Esophagus squamous epithelium (tissue), 5 donors: ENCODE results near the gene SF3B5. TPM values are rescaled to one million over a fixed set of nuclear protein-coding genes. Genes with fewer than 3 reads are reported as not detected.
A peak's percentile ranks its signal among the peaks of the same experiment; 100 is the strongest.

ENCODE experiments used
- DNase-seq: peaks from one replicate; lab custom pipeline; 2025; lab: John Stamatoyannopoulos, UW
- H3K27ac ChIP-seq, 4 donors: fragments of 200-600 bp; sonication (generic); one replicate each; pipeline ENCODE4 v1.5.1; 2016 to 2019; ENCODE audit warnings: mild to moderate bottlenecking in 1 of 4
- H3K27me3 ChIP-seq, 4 donors: fragments of 200-600 bp; sonication (generic); 1 replicate in 3 of 4; 2 replicates in 1 of 4; pipeline versions ENCODE4 v1.5.1 to v1.6.0; 2017 to 2021; ENCODE audit warnings: antibody characterized with exemption in 1 of 4
- H3K36me3 ChIP-seq, 3 donors: fragments of 200-600 bp; sonication (generic); one replicate each; pipeline ENCODE4 v1.5.1; 2016 to 2019
- H3K4me1 ChIP-seq, 3 donors: fragments of 200-600 bp; sonication (generic); one replicate each; pipeline ENCODE4 v1.5.1; 2017 to 2019
- H3K4me3 ChIP-seq, 4 donors: fragments of 200-600 bp; sonication (generic); 1 replicate in 3 of 4; 2 replicates in 1 of 4; pipeline ENCODE4 v1.5.1; 2016 to 2019; ENCODE audit warnings: mild to moderate bottlenecking in 2 of 4, moderate library complexity in 1 of 4
- H3K9me3 ChIP-seq, 3 donors: fragments of 200-600 bp; sonication (generic); one replicate each; pipeline ENCODE4 v1.5.1; 2016 to 2019
- POLR2A ChIP-seq, 4 donors: fragments of 450-650 bp; IDR thresholded peaks; one replicate each; pipeline ENCODE4 v1.6.1; 2017; ENCODE audit warnings: antibody characterized with exemption in 4 of 4, mild to moderate bottlenecking in 4 of 4, moderate library complexity in 3 of 4
- WGBS, 2 donors: methylation state at CpG; one replicate each; pipeline ENCODE4 v1.1.5; 2018; 5-methylcytosine and 5-hydroxymethylcytosine counted together
- intact Hi-C: fragments of 100-400 bp; cut with DNase I; formaldehyde crosslinking; loops from one replicate; pipeline ENCODE4 v1.15.0; 2022
- total RNA-seq, 4 donors: library from RNA; depleted of rRNA; stranded (reverse); fragments of >200 nt; gene quantifications; one replicate each; pipeline ENCODE4 v1.1.0, GENCODE V29; 2016
- TF ChIP-seq, protein P1 (sequence below), 6 experiments: fragments of 450-650 bp in 4 of 6; fragments of 200-600 bp in 2 of 6; sonication (generic) in 2 of 6; IDR thresholded peaks; one replicate each; pipeline ENCODE4 v1.5.1; 2016 to 2019; ENCODE audit warnings: antibody characterized with exemption in 6 of 6, mild to moderate bottlenecking in 4 of 6, moderate library complexity in 4 of 6
- donor health status: DM: yes; HTN: yes; CAD: no.

Gene SF3B5
- total RNA-seq, 4 donors from 2014 or later = 135 to 201 (median 169) TPM

- Histone ChIP-seq H3K9me3 (no peaks in the 10 kb centered on the region), H3K36me3 (no peaks in the 10 kb centered on the region), H3K27ac (no peak overlapping the region), H3K4me1 (peaks cover 10 to 17% (median 12%) of the 10 kb centered on the region in 3 donors), H3K27me3 (no peaks in the 10 kb centered on the region), H3K4me3 (no peak overlapping the region)
- intact Hi-C loops = no loop called here
- 60 to 93% methylated on average over 3 of the region's 3 CpGs for WGBS, 2 donors
- no peak for TF ChIP-seq POLR2A (IDR thresholded peaks at IDR 0.05)
- TF ChIP-seq, protein P1, sequence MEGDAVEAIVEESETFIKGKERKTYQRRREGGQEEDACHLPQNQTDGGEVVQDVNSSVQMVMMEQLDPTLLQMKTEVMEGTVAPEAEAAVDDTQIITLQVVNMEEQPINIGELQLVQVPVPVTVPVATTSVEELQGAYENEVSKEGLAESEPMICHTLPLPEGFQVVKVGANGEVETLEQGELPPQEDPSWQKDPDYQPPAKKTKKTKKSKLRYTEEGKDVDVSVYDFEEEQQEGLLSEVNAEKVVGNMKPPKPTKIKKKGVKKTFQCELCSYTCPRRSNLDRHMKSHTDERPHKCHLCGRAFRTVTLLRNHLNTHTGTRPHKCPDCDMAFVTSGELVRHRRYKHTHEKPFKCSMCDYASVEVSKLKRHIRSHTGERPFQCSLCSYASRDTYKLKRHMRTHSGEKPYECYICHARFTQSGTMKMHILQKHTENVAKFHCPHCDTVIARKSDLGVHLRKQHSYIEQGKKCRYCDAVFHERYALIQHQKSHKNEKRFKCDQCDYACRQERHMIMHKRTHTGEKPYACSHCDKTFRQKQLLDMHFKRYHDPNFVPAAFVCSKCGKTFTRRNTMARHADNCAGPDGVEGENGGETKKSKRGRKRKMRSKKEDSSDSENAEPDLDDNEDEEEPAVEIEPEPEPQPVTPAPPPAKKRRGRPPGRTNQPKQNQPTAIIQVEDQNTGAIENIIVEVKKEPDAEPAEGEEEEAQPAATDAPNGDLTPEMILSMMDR (IDR thresholded peaks at IDR 0.05) = no peak
- no peak for DNase-seq
Observed at GRCh38 chr6:144098993-144099392, 3.6 kb upstream of the SF3B5 start.

- TF ChIP-seq POLR2A (IDR thresholded peaks at IDR 0.05) = no peak
- TF ChIP-seq, protein P1 (IDR thresholded peaks at IDR 0.05) = no peak
- Histone ChIP-seq H3K4me1 (peaks cover 10 to 33% (median 19%) of the 10 kb centered on the region in 3 donors), H3K9me3 (no peaks in the 10 kb centered on the region), H3K4me3 (peak overlapping the region; percentile 69 to 91 (median 84)), H3K27ac (peak overlapping the region; percentile 90 to 93 (median 92)), H3K27me3 (no peaks in the 10 kb centered on the region), H3K36me3 (no peaks in the 10 kb centered on the region)
- 2 to 3% methylated on average over 11 to 13 of the region's 19 CpGs for WGBS, 2 donors
- intact Hi-C loops = no loop called here
- peak; percentile 13 for DNase-seq
Observed at GRCh38 chr6:144094731-144095133, 641 bp downstream of the SF3B5 start.

DNA sequence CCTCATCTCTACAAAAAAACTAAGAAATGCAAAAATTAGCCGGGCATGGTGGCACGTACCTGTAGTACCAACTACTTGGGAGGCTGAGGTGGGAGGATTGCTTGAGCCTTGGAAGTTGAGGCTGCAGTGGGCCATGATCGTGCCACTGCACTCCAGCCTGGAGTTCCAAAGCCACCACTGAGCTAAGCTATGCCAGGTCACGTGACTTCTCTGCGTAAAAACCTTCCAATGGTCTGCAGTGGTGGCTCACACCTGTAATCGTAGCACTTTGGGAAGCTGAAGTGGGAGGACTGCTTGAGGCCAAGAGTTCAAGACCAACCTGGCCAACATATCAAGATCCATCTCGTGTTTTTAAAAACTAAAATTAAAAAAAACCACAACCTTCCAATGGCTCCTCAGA, 1.7 kb downstream of the SF3B5 start:
- Histone ChIP-seq H3K27me3 (no peaks in the 10 kb centered on the region), H3K4me3 (peak overlapping the region in 1 of 4 donors; percentile 89), H3K36me3 (no peaks in the 10 kb centered on the region), H3K9me3 (no peaks in the 10 kb centered on the region), H3K27ac (no peak overlapping the region), H3K4me1 (peaks cover 10 to 33% (median 19%) of the 10 kb centered on the region in 3 donors)
- intact Hi-C loops = no loop called here
- 93 to 96% methylated on average over 7 of the region's 7 CpGs for WGBS, 2 donors
- no peak for DNase-seq
- TF ChIP-seq, protein P1 (IDR thresholded peaks at IDR 0.05) = no peak
- no peak for TF ChIP-seq POLR2A (IDR thresholded peaks at IDR 0.05)

DNA sequence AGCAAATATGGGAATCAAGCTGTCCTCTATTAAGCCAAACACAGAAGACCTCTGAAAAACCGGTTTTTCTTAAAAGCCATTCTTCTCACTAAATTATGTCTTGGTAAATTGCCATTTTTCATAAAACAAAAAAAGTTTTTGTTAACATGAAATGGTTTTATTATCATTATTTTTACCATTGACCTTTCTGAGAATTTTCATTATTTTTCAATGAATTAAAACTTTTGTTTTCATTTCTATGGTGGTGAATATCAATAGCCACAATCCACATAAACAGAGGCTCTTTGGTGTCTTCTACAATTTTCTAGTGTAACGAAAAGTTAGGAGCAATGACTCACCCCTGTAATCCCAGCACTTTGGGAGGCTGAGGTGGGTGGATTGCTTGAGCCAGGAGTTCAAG, 2.1 kb downstream of the SF3B5 start:
- TF ChIP-seq POLR2A (IDR thresholded peaks at IDR 0.05) = no peak
- TF ChIP-seq, protein P1 (IDR thresholded peaks at IDR 0.05) = no peak
- Histone ChIP-seq H3K4me1 (peaks cover 10 to 33% (median 19%) of the 10 kb centered on the region in 3 donors), H3K36me3 (no peaks in the 10 kb centered on the region), H3K27me3 (no peaks in the 10 kb centered on the region), H3K9me3 (no peaks in the 10 kb centered on the region), H3K27ac (no peak overlapping the region), H3K4me3 (peak overlapping the region in 1 of 4 donors; percentile 10)
- intact Hi-C loops = no loop called here
- WGBS, 2 donors = 45 to 48% methylated on average over 2 of the region's 2 CpGs
- no peak for DNase-seq

GRCh38 chr6:144090384-144090783, 5.0 kb downstream of the SF3B5 start:
- TF ChIP-seq POLR2A (IDR thresholded peaks at IDR 0.05) = no peak
- Histone ChIP-seq H3K27ac (no peak overlapping the region), H3K4me3 (no peak overlapping the region), H3K36me3 (peaks cover 0 to 4% (median 0%) of the 10 kb centered on the region in 3 donors), H3K4me1 (peaks cover 10 to 26% (median 14%) of the 10 kb centered on the region in 3 donors), H3K27me3 (no peaks in the 10 kb centered on the region), H3K9me3 (no peaks in the 10 kb centered on the region)
- 61 to 65% methylated on average over 4 of the region's 4 CpGs for WGBS, 2 donors
- no peak for DNase-seq
- intact Hi-C loops = no loop called here
